Cardiac muscle cell (in vitro differentiated cells and primary cell): Measurements from ENCODE around the gene C1QL4. TPM values are rescaled to one million over a fixed set of nuclear protein-coding genes. Genes with fewer than 3 reads are reported as not detected.

Source experiments
- DNase-seq, 2 donors: peaks; one replicate each; pipeline versions ENCODE4 v3.0.0 to v3.0.0-alpha.2; 2010 to 2017; ENCODE audit warnings: low read depth in 1 of 2, low spot score in 1 of 2
- H3K27ac ChIP-seq: fragments of 200-600 bp; sonication (generic); 2 replicates; pipeline ENCODE4 v1.5.1; 2016
- H3K27me3 ChIP-seq: fragments of 200-600 bp; sonication (generic); 2 replicates; pipeline ENCODE4 v1.6.0; 2016; ENCODE audit warnings: control low read depth
- H3K36me3 ChIP-seq: fragments of 200-600 bp; sonication (generic); 2 replicates; pipeline ENCODE4 v1.5.1; 2016; ENCODE audit warnings: control low read depth
- H3K4me1 ChIP-seq: fragments of 200-600 bp; sonication (generic); 2 replicates; pipeline ENCODE4 v1.8.1; 2017; ENCODE audit warnings: low read depth, mild to moderate bottlenecking, mixed run types
- H3K4me3 ChIP-seq: fragments of 200-600 bp; sonication (generic); 2 replicates; pipeline ENCODE4 v1.5.1; 2016; ENCODE audit warnings: mild to moderate bottlenecking
- H3K9me3 ChIP-seq: fragments of 200-600 bp; sonication (generic); 2 replicates; pipeline ENCODE4 v1.5.1; 2017; ENCODE audit warnings: low read depth, mild to moderate bottlenecking, control low read depth
- polyA plus RNA-seq: library from polyadenylated mRNA; unstranded; fragments of >200 nt; fragmentation: Nextera tagmentation; extraction: Ambion mirVana; gene quantifications from 2 replicates; pipeline ENCODE4 v1.2.1, GENCODE V29; 2016
- total RNA-seq: library from RNA; depleted of rRNA; stranded (reverse); fragments of >200 nt; gene quantifications from 2 replicates; pipeline ENCODE4 v1.2.3, GENCODE V29; 2016
- TF ChIP-seq, protein P1 (sequence below): IDR thresholded peaks from 2 replicates; pipeline ENCODE4 v1.5.1; 2012; ENCODE audit warnings: low read depth, mild to moderate bottlenecking, low read length

C1QL4 gene
- total and polyA plus RNA-seq, 2 experiments from 2014 or later, result not detected

DNA sequence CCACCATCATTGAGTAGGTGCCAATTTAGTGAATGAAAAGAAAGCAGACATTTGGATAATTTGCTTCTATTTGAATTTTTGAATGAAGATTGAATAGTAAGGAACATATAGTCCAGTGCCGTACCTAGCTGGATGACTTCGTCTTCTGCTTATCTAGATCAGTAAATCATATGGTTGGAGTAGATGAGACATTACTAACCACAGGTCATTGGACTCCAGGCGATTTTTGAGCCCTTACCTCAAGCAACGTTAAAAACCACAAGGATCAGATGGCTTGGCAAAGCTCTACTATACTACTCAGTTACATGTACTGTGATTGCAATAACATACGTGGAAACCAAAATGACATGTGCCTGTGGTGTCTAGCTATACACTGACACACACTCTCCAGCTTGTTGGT, 28.6 kb upstream of the C1QL4 start:
- DNase-seq, result peak in 1 of 2 donors; percentile 59
- Histone ChIP-seq H3K4me3 (no peak overlapping the region), H3K27me3 (no peaks in the 10 kb centered on the region), H3K9me3 (no peaks in the 10 kb centered on the region), H3K4me1 (peaks cover 17% of the 10 kb centered on the region), H3K27ac (no peak overlapping the region), H3K36me3 (no peaks in the 10 kb centered on the region)
- TF ChIP-seq, protein P1, sequence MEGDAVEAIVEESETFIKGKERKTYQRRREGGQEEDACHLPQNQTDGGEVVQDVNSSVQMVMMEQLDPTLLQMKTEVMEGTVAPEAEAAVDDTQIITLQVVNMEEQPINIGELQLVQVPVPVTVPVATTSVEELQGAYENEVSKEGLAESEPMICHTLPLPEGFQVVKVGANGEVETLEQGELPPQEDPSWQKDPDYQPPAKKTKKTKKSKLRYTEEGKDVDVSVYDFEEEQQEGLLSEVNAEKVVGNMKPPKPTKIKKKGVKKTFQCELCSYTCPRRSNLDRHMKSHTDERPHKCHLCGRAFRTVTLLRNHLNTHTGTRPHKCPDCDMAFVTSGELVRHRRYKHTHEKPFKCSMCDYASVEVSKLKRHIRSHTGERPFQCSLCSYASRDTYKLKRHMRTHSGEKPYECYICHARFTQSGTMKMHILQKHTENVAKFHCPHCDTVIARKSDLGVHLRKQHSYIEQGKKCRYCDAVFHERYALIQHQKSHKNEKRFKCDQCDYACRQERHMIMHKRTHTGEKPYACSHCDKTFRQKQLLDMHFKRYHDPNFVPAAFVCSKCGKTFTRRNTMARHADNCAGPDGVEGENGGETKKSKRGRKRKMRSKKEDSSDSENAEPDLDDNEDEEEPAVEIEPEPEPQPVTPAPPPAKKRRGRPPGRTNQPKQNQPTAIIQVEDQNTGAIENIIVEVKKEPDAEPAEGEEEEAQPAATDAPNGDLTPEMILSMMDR, result no peak

DNA sequence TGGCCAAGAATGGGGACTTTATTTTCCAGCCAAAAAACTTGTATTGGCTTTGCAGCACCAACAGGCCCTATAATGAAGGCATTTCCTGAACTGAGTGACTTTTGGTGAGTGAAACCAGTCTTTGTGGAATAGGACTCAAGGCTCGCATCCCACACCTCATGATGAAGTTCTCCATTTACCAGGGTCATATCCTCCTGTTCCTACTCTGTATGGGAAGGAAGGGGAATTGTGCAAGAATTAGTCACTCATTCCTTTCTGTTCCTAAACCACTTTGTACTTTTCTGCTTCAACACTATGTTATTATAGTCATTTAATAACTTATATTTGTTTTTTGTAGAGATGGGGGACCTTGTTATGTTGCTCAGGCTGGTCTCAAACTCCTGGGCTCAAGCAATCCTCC, 28.0 kb upstream of the C1QL4 start:
- no peaks in the 10 kb centered on the region for H3K36me3 ChIP-seq
- H3K4me3 ChIP-seq, result no peak overlapping the region
- H3K27me3 ChIP-seq, result no peaks in the 10 kb centered on the region
- DNase-seq, result peak in 1 of 2 donors; percentile 85
- peaks cover 15% of the 10 kb centered on the region for H3K4me1 ChIP-seq
- no peaks in the 10 kb centered on the region for H3K9me3 ChIP-seq
- TF ChIP-seq, protein P1, result no peak
- no peak overlapping the region for H3K27ac ChIP-seq

DNA sequence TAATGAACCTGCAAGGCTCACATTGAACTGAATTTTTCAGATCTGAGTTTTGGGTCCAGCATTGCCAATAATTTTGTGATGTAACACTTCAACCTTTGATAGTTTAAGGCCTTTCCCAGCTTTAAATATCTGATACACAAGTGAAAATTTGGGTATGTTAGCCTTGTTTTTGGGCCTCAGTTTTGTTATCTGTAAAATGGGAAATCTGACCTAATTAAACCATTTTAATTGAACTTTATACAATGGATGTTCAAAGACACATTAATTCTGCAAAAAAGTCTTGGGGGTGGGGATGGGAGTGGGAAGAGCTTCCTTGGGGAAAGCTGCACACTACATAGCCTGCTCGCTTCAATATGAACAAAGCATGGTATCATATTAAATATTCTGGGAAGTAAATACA, 25.1 kb upstream of the C1QL4 start:
- no peak for DNase-seq
- Histone ChIP-seq H3K4me1 (no peaks in the 10 kb centered on the region), H3K27ac (no peak overlapping the region), H3K27me3 (peaks cover under 1% of the 10 kb centered on the region), H3K36me3 (no peaks in the 10 kb centered on the region), H3K4me3 (no peak overlapping the region), H3K9me3 (no peaks in the 10 kb centered on the region)
- TF ChIP-seq, protein P1, result no peak

- peaks cover 17% of the 10 kb centered on the region for H3K27me3 ChIP-seq
- TF ChIP-seq, protein P1, result no peak
- H3K4me1 ChIP-seq, result no peaks in the 10 kb centered on the region
- DNase-seq, result no peak
- H3K27ac ChIP-seq, result no peak overlapping the region
- H3K4me3 ChIP-seq, result no peak overlapping the region
- H3K9me3 ChIP-seq, result no peaks in the 10 kb centered on the region
- no peaks in the 10 kb centered on the region for H3K36me3 ChIP-seq
Observed at GRCh38 chr12:49359671-49360070, 22.7 kb upstream of the C1QL4 start.

DNA sequence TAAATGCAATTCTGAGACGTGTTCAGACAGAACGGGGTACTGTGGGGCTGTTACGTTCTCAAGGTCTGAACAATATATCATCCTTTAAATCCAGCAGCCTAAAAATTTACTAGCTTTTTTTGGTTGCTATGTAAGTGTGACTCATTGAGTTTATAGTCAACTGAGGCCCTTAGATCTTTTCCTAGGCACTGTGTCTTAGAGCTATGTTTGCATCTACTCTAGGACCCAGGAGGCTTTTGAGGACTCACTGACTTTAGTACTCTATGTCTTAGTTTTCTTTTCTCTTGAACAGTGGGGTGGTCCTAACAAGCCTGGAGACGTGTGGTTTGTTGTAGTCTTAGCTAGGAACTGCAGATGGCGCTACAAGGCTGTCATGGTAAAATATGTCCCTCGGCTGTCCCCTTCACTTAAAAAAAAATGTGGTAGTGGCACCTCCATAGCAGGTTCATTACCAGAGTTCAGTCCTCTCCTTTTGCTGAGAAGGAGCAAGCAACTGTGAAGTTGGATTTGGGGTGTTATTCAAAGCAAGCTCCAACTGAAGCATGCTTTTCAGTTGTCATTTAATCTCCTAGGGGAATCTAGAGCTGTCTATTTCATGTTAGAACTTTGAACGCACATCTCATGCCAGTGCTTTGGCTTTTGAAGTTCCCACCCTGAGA, 21.6 kb upstream of the C1QL4 start:
- DNase-seq, result peak; percentile 80 to 83
- H3K9me3 ChIP-seq, result no peaks in the 10 kb centered on the region

More for the DNA sequence above, 21.6 kb upstream of the C1QL4 start:
- no peaks in the 10 kb centered on the region for H3K36me3 ChIP-seq
- H3K4me1 ChIP-seq, result no peaks in the 10 kb centered on the region
- H3K27me3 ChIP-seq, result peaks cover 28% of the 10 kb centered on the region
- H3K4me3 ChIP-seq, result no peak overlapping the region
- H3K27ac ChIP-seq, result no peak overlapping the region
- TF ChIP-seq, protein P1, result peak; percentile 79
